ENCODE measurements around the gene RPS6KC1.

RPS6KC1 gene

DNA sequence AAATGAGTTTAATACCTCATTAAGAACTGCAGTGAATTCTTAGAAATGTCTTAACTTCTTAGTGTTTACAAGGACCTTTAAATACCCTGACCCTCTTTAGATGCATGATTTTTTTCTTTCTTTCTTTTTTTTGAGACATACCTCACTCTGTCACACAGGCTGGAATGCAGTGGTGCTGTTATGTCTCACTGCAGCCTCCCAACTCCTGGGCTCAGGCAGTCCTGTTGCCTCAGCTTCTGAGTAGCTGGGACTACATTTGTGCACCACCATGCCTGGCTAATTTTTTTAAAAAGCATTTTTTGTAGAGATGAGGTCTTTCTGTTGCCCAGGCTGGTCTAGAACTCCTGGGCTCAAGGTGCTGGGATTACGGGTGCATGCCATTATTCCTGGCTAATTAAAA, 191.8 kb downstream of the RPS6KC1 start:
- DNase-seq (ENCODE audit: low spot score) = no peak

DNA sequence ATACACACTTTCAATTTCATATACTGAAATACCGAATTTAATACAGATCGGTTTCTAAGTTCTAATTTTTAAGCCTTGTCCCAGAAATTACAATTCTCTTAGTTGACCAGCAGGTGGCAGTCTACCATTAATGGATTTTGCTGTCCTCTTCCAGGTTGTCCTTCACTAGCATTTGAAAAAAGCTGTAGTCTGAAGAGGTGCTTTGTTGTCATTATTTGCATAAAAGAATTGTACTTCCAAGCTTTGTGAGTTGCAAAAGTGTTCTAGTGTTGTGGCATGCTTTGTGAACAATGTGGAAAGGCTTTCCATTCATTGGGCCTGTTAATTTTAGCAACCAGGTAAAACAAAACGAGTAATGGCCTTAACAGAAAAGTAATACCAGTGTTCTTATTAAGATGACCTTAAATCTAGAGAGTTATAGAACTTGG, 193.6 kb downstream of the RPS6KC1 start:
- DNase-seq (ENCODE audit: low spot score) = peak; percentile 69

DNA sequence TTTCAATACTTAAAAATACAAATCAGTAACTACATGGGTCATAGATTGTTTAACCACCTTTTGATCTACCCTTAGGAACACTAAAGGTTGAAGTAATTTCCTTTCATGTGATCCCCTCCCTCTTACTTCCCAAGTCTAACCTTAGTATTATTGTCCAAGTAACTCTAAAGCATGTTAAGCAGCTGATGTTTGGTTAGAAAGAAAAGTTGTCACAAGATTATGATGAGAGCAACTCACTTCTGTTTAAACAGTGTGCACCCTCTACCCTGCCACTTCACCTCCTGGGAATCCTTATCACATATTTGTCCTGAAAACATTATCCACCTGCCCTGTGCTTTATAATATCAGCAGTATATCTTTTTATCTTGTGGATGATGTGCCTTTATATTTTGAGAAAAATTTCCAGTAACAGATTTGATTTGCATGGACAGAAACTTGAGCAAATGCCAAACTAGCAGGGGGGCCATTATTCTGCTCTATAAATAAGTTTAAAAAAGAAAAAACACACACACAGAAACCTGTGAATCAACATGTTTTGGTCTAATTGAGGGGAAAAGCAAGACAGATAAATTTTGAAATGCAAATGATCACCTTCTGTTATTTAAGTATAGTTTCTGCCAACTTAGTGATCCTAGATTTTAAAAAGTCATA, 194.3 kb downstream of the RPS6KC1 start:
- DNase-seq (ENCODE audit: low spot score) = no peak

DNA sequence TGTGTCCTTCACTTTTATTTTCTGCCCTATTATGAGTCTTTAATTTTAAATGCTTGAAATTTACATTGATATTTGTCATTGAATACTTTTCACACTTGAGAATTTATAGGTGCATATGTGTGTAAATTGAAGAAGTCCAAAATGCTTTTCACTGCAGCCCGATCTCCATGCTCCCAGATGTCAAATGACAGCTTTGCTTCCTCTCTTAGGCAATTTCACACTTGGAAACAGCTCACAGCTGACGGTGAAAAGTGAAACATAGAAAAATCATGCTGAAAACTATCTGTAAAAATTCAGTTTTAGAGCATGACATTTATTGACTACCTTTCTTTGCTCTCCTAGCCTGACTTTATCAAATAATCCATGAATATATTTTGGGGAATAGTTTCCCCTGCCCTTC, 196.0 kb downstream of the RPS6KC1 start:
- DNase-seq (ENCODE audit: low spot score) = no peak

DNA sequence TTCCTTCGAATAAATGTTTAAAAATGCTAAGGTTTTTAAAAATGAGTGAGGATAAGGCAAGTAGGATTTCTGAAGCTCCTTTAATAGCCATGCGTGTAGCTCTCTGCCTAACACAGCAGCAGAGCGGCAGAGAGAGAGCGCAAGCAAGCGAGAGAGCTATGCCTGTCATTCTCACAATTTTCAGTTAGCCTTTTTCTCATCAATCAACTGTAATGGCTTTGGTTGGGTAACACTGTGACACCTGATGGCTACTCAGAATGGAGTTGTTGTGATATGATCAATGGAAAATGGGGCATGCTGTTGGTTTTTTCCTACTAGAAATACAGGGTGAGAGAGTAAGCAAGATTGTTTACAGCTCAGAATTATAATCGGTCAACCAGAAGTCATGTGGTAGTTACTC, 198.4 kb downstream of the RPS6KC1 start:
- DNase-seq (ENCODE audit: low spot score) = no peak

DNA sequence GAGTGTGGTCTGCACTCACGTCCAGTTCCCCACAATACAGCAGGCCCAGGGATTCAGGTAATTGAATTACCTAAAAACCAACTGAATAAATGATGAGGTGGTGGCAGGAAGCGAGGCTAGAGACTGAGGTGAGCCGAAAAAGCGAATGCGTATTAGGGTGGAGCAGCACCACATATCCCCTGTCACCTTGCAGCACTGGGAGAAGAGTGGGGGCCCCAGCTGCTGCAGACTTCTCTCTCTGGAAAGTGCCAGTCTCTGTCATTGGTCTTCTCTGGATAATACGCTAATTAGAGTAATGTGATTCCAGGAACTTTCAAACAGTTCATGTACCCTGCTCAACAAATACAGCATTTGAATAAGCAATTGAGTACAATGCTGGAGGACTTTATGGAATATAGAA, 199.0 kb downstream of the RPS6KC1 start:
- DNase-seq (ENCODE audit: low spot score) = no peak

DNA sequence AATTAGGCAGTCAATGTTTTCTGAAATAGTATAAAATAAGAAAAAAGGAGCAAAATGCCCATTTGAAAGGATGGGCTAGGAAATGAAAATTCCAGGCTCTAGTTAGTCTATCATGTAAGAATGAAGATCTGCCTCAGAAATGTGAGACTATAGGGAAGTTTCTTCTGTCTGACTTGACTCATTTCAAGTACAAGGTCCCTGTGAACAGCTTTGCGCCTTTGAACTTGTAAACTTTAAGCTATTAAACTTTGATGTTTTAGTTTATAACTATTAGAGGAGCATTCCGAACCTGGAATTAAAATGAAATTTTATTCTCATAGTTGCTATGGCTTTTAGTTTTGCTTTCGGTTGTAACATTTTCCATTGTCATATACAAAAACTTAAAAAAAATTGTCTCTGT, 199.4 kb downstream of the RPS6KC1 start:
- DNase-seq (ENCODE audit: low spot score) = no peak

DNA sequence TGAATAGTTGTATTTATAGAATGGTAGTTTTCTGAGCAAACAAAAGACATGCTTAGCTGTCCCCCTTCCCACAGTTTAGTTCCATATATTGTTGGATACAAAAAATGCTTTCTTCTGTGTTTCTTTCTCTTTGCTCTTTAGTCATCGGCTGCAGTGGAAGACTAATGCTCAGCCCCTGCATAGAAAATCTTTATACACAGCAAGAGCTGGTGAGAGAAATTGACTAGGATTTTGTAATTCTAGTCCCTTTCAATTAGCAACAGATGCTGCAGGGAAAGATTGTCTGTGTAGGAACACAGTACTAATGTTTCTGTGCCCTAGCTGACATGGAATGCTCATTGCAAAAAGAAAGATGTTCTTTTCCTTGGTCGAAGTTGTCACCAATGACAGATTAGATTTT, 200.9 kb downstream of the RPS6KC1 start:
- no peak for DNase-seq (ENCODE audit: low spot score)

DNA sequence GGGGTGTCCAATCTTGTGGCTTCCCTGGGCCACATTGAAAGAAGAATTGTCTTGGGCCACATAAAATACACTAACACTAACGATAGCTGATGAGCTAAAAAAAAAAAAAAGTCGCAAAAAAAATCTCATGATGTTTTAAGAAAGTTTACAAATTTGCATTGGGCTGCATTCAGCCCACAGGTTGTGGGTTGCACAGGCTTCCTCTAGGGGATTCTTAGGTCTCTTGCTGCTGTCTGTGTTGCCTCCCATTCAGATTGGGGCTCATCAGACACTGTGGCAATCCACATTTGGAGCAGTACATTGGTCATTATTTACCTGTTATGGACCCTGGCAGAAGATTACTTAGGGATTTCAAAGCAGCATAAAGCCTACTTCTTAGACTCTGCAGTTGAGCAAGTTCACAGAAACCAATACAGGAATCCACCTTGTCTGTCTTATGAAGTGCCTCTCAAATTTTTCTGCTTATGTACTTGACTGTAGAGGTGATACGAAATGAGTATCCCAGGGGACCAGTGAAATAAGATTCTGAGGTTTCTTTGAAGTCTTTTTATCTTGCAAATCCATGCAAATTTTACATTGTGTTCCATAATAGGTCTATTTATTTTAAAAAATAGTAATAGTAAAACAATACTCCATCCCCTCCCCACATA, 205.5 kb downstream of the RPS6KC1 start:
- DNase-seq (ENCODE audit: low spot score) = no peak

DNA sequence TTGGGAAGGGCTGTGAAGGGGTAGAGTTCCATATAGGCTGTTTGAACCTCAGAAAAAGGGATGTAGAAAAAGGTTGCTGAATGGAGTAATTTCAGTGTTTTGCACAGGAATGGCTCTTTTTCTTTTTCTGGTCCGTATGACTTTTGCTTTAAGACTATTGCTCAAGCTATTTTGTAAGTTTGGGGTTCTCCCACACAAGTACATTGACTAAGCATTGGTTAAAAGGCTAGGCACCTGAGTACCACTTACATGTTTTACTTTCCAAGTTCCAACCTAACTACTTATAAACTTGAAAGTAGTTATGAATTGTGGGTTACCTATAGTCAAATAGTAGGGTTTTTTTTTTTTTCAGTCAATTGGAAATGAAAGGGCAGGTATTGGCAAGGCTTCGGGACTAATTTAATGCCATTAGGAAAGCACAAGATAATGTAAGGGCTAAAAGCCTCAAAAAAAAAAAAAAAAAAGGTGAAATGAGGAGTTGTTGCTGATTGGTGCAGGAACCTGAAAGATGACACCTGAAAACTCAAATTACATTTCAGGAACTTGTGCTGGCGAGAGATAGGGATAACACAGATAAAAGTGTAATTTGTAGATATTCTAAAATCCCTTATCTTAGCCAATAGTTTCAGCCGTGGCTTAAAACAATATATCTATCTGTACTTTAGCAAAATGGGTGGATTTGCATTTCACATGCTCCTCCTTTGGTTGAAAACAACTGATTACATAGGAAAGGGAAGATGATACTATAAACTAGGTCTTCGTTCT, 209.5 kb downstream of the RPS6KC1 start:
- DNase-seq (ENCODE audit: low spot score) = no peak

DNA sequence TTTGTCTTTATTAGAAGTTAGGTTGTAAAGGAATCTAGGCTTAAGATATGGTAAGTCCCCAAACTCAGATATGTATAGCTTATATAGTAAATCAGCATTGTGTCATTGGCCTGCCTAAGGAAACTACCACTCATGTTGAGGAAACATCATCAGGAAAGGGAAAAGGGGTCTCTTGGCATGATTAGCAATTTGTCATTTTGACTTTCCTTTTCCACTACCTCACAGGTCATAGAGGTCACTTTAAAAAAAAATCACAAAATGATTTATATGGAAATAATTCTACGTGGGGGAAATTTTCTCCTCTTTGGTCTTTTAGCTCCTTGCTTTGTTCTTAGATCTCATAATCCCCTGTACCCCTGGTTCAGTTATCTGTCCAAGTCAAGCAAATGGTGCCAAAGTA, 213.5 kb downstream of the RPS6KC1 start:
- DNase-seq (ENCODE audit: low spot score) = no peak

DNA sequence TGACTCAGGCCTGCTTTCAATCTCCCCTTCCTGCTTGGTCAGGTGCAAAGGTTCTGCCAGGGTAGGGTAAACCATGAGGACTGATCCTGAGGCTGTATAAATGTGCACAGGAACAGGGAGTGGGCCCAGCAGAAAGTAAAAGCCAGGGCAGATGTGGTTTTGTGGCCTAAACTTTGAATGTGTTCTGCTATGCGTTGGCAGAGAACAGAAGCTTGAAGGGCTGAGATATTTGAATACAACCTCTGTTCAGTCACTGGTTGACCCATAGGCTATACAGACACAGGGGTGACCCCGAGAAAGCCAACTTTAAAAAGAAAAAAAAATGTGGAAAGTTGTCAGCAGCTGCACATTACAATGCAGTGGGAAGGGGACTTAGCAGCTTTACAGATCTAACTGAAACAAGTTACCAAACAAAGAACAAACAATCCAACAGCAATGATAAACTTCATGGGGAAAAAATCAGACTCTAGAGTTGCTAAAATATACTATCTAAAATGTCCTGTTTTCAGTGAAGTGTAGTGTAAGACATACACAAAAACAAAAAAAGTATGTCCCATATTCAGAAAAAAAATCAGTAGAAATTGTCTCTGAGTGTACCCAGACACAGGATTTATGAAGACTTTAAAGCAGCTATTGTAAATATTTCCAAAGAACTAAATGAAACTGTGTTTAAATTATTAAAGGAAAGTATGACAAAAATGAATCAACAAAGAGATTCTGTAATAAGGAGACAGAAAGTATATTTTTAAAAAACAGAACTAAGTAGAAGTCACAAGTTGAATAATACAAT, 216.1 kb downstream of the RPS6KC1 start:
- DNase-seq (ENCODE audit: low spot score) = no peak

DNA sequence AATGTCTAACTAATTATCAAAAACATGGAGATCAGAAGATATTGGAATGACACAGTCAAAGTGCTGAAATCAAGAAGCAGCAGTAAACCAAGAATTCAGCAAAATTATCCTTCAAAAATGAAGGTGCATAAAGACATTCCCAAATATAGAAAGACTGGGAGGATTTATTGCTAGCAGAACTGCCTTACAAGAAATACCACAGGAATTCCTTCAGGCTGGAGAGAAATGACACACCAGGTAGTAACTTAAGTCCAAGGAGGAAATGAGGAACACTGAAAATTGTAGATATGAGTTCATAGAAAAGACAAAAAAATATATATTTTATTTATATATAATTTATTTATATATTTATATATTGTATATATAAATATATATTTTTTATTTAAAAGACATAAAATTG, 217.2 kb downstream of the RPS6KC1 start:
- DNase-seq (ENCODE audit: low spot score) = no peak

DNA sequence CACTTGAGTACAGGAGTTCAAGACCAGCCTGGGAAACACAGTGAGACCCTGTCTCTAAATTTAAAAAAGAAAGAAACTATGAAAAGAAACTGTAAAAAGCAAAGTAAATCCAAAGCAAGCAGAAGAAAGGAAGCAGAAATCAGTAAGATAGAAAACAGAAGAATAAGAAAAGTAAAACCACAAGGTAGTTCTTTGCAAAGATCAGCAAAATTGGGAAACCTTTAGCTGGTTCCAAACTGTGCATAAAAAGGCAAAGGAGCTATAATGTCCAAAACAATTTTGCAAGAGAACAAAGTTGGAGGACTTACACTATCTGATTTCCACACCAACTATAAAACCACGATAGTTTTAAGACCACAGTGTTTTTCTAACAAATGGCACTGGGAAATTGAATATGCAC, 218.8 kb downstream of the RPS6KC1 start:
- no peak for DNase-seq (ENCODE audit: low spot score)

DNA sequence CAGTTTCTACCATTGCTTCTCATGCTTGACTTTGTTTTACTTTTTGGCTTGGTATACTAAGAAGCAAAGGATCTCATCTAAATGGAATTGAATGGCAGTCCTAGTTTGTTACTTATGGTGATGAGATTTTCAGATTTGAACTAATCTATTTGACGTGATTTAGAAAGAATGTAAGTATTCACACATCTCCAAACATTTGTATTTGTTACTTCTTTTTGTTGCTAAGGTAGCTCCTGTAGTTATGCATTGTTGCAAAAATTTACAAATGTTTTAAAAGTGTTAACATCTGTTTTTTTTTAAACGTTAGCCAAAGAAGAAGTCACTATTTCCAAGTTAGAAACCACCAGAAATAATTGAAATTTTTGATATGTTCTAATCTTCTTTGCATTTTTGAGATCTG, 222.5 kb downstream of the RPS6KC1 start:
- no peak for DNase-seq (ENCODE audit: low spot score)

DNA sequence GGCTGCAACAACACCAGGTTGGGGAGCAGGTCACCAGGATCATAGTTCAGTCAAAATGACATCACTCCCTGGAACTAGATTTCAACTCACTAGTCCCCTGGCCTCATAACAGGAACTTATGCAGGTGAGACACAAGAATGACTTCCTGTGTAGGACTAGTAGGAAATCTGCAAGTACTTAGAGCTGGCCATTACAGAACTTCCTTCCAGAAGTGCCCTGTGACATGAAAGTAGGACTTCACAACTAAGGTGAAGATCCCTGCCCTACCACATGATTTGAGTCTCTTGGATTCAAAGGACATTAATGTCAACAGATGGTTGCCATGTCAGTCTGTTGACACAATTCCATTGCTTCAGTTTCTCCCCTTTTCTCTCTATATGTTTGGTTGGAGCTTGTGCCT, 223.1 kb downstream of the RPS6KC1 start:
- no peak for DNase-seq (ENCODE audit: low spot score)

DNA sequence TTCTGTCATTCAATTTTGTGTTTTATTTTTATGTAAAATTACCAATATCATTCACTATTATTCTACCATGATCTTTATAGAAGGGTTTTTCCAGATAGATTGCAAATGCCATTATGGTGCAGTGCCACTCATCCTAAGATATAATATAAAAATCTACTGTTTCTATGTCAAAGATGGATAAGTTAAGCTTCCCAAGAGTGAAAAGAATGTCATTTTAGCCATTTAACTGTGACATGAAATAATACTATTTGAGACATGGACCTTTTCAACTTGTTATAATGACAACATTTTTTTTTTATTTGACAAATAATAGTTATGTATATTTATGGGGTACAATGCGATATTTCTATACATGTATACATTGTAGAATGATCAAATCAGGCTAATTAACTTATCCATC, 224.3 kb downstream of the RPS6KC1 start:
- no peak for DNase-seq (ENCODE audit: low spot score)

DNA sequence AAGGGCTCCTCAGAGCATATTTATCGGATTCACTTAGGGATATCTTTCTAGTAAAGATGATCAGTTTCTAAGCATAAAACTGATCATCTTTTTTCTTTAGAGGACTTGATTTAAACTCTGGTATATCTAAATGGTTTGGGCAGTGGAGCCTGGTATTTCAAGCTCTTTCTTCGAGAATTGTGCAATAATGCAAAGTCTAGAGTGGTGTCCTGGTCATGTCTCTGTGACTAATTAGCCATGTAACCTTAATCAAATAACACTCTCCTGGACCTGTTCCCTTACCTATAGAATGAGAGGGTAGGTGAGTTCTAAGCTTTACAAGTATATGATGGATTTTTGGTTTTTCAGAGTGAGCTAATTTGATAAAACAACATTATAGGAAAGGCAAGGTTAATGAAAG, 225.2 kb downstream of the RPS6KC1 start:
- no peak for DNase-seq (ENCODE audit: low spot score)

DNA sequence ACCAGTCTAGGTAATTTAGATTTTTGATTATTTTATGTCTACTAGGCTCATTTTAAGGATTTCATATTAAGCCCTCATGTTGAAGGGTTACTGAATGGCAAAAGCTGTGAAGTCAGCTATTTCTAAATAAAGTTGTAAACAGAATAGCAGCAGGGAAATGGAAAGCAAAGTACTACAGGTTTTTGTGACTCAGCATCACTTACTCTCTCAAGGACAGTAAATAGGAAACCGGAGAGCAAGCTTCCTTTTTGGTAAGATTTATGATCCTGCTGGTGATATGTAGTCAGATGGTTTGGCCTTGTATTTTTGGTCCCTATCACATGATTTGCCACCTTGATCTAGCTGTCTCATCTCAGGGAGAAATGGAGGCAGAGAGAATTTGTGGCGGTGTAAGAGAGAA, 226.0 kb downstream of the RPS6KC1 start:
- DNase-seq (ENCODE audit: low spot score) = no peak

DNA sequence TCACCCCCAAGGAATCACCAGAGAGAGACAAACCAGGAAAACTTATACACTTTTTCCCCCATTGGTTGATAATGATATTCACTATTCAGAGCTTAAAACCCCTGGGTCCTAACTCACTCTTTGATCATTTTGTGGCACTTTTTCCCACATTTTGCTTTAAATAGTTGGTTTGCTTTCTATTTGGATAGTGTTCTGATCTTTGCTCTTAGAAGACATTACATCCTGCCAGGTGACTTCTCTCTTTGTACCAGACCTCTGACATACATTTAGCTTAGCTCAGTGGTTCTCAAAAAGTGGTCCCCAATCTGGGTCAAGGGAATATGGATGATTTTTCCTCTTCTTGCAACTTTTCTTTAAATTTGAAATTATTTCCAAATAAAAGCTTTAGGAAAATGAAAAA, 228.4 kb downstream of the RPS6KC1 start:
- no peak for DNase-seq (ENCODE audit: low spot score)

DNA sequence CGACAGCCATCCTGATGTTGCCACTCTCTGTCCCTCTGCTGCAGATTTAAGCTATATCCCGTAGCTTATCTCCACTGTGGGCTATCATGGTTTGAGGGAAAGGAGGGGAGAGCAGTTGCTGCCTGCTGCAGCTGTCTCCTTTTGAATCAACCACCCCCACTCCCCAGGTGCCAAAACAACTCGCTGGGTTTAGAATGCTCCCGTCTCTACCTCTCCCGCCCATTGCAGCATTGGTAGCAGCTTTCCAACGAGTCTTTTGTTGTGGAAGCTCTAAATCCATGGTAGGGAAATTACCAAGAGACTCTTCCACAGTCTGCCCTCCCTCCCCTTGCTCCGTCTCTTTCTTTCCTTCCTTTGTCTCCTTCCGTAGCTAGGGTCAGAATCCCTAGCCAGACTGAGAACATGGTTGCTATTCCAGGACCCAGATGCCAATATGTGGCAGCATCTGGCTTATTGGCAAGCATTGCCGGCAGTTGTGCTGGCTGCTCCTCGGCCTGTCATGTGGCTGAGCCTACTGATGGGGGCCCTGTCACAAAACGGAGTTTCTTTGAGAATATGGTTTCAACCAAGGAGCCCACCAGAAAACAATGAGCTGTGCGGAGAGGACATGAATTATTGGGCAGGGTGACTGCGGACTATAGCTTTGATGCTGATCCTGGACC, 230.7 kb downstream of the RPS6KC1 start:
- no peak for DNase-seq (ENCODE audit: low spot score)

DNA sequence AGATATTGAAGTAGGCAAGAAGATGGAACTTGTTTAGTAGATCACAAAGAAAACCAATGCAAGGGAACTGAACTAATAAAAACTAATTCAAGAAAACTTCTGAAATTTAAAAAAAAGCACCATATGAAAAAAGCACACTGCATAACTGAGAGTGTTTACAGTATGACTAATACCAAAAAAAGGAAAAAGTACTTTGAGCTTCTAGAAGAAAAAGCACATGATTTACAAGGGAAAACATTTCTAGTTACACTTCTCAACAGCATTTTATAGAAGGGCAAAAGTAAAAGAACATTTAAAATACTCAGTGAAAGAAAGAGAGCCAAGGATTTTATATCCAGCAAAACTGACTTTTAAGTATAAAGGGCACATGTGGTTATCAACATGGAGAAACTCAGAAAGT, 233.6 kb downstream of the RPS6KC1 start:
- no peak for DNase-seq (ENCODE audit: low spot score)
